Stimulated activated CD4-positive, alpha-beta T cell treated with anti-CD3 and anti-CD28 coated beads, Interleukin-12 subunit alpha, Interleukin-12 subunit beta, amount 100 ng/mL, for 48 hours (primary cell): ENCODE data around the gene LPP.

Source experiments
- DNase-seq, 3 donors: peaks; one replicate each; pipeline ENCODE4 v3.0.0-alpha.2; 2020; ENCODE audit warnings: low read depth in 2 of 3, low spot score in 1 of 3

LPP gene

DNA sequence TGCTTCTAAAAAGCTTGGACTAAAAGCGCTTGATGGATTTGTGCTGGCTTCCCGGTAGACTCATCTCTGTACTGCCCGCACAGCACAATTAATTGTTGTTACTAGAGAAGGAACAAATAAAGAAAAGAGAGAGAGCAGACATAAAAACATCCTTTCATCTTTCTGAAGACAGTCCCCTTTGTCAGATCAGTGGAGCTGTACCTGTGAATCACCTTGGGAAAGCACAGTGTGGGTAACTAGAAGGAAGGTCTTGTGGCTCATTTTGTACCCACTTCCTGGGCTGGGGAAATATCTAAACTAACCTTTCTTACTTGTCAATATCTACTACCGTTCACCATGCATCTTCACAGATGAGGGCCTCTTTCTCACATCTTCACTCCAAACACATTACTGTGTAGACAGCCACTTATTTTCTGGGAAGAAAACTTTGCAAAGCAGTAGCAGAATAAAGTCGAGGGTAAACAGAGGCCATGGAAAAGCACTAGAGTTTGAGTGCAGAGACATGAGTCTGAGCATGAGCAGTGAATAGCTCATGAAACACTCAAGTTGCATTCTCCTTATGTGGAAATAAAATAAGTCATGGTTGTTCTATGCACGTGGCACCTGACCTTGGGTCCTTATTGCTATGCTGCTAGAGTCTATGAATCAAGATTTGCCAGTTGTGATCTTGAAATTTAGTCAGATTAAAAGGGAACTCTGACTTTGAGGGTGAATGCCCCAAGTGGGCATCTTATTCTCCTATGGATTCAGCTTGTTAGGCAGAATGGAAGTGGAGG is 169.3 kb downstream of the LPP start:
- peak in 2 of 3 donors; percentile 28 to 54 for DNase-seq

DNA sequence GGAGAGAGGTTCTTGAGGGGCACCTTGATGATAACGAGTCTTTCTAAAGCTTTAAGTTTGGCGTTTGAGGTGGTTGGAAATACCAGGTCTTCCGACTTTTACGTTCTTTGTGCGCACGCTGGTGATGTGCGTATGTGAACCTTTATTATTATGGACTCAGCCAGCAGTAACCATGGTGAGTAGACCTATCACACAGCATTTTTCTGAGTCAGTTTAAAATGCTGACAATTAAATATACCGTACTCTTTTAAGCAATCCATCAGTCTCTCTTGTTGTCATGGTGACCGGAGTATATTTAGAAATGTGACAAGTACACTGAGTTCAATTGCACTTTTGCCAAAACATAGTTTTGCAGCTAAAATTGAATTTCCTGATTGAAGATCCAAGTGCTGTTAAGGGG is 172.2 kb downstream of the LPP start:
- DNase-seq, result no peak

DNA sequence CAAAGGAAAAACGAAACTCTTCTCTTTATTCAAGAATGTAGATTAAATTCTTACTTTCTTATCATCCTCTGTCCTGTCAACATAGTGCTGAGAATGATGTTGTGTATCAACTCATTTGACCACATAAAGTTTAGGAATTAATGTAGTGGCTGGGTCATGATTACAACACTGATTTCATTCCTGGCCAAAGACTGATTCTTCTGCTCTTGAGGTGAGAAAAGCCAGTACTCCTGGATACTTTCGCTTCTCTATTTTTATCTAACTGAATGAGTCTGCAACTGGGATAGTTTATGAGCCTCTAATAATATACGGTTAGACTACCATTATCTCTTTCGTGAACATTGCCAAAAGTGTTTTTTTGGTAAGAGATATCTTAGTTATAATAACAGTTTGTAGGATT is 173.0 kb downstream of the LPP start:
- DNase-seq, result no peak

- DNase-seq, result no peak
Measured at GRCh38 chr3:188327433-188327832, 173.5 kb downstream of the LPP start.

- no peak for DNase-seq
Measured at GRCh38 chr3:188330138-188330537, 176.2 kb downstream of the LPP start.

GRCh38 chr3:188331166-188331565 is 177.2 kb downstream of the LPP start:
- no peak for DNase-seq

DNA sequence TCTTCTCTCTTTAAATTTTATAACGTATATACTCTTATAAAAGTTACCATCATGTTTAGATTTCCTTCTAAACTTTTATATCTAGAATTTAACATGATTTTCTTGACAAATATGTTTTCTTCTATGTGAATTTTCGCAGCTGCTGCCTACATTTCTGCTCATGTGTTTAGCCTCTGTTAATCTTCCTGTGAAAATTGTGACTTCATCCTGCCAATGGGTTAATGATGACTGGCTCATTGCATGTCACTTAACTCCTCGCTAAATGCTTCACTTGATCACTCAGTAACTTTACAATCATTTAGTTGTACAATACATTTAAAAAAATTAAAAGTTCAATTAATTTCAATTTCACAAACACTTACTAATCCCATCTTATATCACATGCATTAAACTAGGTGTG is 178.1 kb downstream of the LPP start:
- DNase-seq, result no peak

DNA sequence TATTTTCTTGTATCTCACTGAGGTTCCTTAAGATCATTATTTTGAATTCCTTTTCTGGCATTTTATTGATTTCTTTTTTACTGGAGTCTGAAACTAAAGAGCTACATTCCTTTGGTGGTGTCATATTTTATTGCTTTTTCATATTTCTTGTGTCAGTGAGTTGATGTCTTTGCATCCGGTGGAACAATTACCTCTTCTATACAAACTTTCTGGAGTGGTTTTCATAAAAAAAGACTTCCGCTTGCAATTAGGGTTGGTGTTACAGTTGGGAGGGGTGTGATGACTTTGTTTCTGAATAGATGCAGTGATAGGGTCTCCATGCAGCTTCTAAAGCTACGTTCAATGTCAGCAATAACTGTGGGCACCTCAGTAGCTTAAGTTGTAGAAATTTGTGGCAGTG is 181.7 kb downstream of the LPP start:
- DNase-seq, result no peak

GRCh38 chr3:188336178-188336577 is 182.2 kb downstream of the LPP start:
- DNase-seq, result no peak

GRCh38 chr3:188337232-188337631 is 183.3 kb downstream of the LPP start:
- no peak for DNase-seq

GRCh38 chr3:188338086-188338485 is 184.1 kb downstream of the LPP start:
- DNase-seq, result no peak

GRCh38 chr3:188339410-188340295 is 185.7 kb downstream of the LPP start:
- peak; percentile 33 to 59 (median 42) for DNase-seq

GRCh38 chr3:188341501-188341900 is 187.5 kb downstream of the LPP start:
- no peak for DNase-seq

GRCh38 chr3:188342991-188343732 is 189.2 kb downstream of the LPP start:
- no peak for DNase-seq

- no peak for DNase-seq
Measured at GRCh38 chr3:188343894-188344293, 189.9 kb downstream of the LPP start.

GRCh38 chr3:188345223-188345622 is 191.3 kb downstream of the LPP start:
- DNase-seq, result no peak

GRCh38 chr3:188348435-188349244 is 194.7 kb downstream of the LPP start:
- no peak for DNase-seq

DNA sequence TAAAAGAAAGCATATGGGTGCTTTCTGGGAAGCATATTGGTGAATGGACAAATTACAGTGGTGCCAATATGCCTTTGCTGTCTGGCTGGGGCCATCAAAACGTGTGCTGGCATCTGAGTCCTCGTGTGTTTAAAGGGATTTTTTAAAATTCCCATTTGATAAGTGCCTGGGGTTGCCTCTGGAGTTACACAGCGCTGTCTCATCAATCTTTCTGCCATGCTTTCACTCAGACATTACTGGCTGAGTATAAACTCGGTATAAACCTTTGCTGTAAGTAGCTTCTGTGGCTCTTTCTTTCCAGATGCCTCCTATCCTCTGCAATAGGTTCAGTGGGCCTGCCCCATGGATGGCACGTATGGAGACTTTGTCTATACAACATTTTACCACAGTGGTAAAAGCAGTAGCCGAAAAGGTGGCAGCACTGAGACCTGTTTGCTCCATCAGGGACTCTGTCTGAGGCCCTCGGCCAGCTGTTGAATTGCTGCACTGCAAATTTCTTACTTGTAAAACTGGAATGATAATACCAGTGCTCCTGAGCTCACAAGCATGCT is 195.5 kb downstream of the LPP start:
- DNase-seq, result no peak

DNA sequence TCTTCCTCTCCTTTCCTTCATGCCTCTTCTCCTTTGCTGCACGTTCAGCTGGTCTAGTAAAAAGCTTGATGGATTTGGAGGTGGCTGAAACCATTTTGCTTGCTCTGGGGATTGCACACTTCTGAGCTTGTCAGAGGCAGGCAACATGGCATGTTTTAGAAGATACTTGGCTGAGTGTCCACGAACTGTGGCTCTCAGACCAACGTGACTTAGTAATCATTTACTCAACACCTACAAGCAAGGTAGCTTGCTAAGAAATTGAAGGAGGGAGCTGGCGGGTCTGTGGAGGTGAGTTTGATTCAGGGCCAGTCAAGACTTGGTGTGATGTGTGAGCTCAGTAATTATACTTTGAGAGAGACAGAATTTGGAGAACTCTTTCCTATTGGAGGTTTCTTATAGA is 196.0 kb downstream of the LPP start:
- no peak for DNase-seq

DNA sequence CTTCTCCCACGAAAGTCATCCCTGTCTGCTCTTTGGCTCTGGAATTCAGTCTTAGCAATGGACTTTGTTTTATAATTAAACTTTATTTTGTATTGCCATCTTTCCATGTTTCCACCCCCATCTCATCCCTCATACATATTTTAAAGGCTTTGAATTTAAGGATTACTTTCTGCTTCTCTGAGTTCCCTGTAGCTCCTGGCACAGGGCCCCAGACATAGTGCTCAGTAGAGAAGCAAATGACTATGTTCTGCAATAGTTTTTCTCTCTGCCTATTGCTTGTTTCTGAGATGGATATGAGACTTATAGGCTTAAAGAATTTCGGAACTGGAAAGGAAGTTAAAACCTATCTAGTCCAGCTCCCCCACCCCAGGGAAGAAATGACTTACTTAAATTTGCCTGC is 197.0 kb downstream of the LPP start:
- no peak for DNase-seq

DNA sequence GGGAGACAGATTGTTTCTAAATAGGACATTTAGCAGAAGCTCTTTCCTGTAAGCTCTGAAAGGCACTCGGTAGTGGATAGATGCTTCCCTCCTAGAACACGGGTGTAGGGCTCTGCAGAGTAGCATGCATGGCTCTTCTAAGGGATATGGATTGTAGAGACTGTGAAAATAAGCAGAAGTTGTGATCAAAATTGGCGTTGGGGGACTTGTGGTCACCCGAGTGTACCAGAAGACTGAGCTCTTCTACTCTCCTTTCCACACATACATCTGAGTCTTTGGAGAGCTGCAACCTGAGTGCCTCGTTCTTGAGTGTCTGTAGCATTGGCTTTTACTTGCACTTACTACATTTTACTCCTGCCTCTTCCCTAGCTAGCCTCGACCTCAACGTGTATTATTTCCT is 197.7 kb downstream of the LPP start:
- DNase-seq, result no peak
